SK-N-SH treated with all-trans-retinoic acid at 6 μM for 48 hours (cell line): Measurements from ENCODE around the gene ACBD7.

Experiments
- ATAC-seq: fragments of 200-7000 bp; cut with Tn5 transposase; 3 replicates; pipeline ENCODE4 v1.9.1; 2020; ENCODE audit warnings: mild to moderate bottlenecking, moderate library complexity
- ARNTL ChIP-seq: fragments of 450-650 bp; formaldehyde crosslinking; IDR thresholded peaks from 2 replicates; pipeline ENCODE4 v1.5.0; 2020; ENCODE audit warnings: low read depth, mild to moderate bottlenecking, moderate library complexity, borderline replicate concordance
- CSDC2 ChIP-seq: fragments of 250-450 bp; sonication (Bioruptor Pico); IDR thresholded peaks from 2 replicates; pipeline ENCODE4 v1.5.0; 2020; ENCODE audit warnings: mild to moderate bottlenecking, moderate library complexity
- ESRRG ChIP-seq: fragments of 250-450 bp; sonication (Bioruptor Pico); IDR thresholded peaks from 2 replicates; pipeline ENCODE4 v1.6.1; 2021; ENCODE audit warnings: mild to moderate bottlenecking
- ISL1 ChIP-seq: fragments of 250-450 bp; sonication (Bioruptor Pico); IDR thresholded peaks from 2 replicates; pipeline ENCODE4 v2.1.2; 2022; ENCODE audit warnings: mild to moderate bottlenecking, moderate library complexity
- OSR1 ChIP-seq: fragments of 250-450 bp; sonication (Bioruptor Pico); IDR thresholded peaks from 2 replicates; pipeline ENCODE4 v1.8.0; 2022; ENCODE audit warnings: moderate library complexity, mild to moderate bottlenecking, inconsistent platforms
- POU6F1 ChIP-seq: fragments of 250-450 bp; sonication (Bioruptor Pico); IDR thresholded peaks from 2 replicates; pipeline ENCODE4 v1.8.0; 2021; ENCODE audit warnings: low read depth, mild to moderate bottlenecking, moderate library complexity, borderline replicate concordance
- PPARA ChIP-seq: fragments of 250-450 bp; sonication (Bioruptor Pico); IDR thresholded peaks from 2 replicates; pipeline ENCODE4 v1.5.0; 2020; ENCODE audit warnings: mild to moderate bottlenecking, borderline replicate concordance
- RARB ChIP-seq: fragments of 250-450 bp; sonication (Bioruptor Pico); IDR thresholded peaks from 2 replicates; pipeline ENCODE4 v1.8.0; 2021; ENCODE audit warnings: mild to moderate bottlenecking, moderate library complexity
- SNAI2 ChIP-seq: fragments of 250-450 bp; sonication (Bioruptor Pico); IDR thresholded peaks from 2 replicates; pipeline ENCODE4 v1.5.0; 2020; ENCODE audit warnings: mild to moderate bottlenecking, moderate library complexity
- TCF4 ChIP-seq: fragments of 250-450 bp; sonication (Bioruptor Pico); IDR thresholded peaks from 2 replicates; pipeline ENCODE4 v1.8.0; 2021; ENCODE audit warnings: mild to moderate bottlenecking, moderate library complexity, borderline replicate concordance
- TOX ChIP-seq: fragments of 250-450 bp; sonication (Bioruptor Pico); IDR thresholded peaks from 2 replicates; pipeline ENCODE4 v1.8.0; 2021; ENCODE audit warnings: mild to moderate bottlenecking, moderate library complexity, borderline replicate concordance
- ZC3H10 ChIP-seq: fragments of 250-450 bp; sonication (Bioruptor Pico); IDR thresholded peaks from 2 replicates; pipeline ENCODE4 v1.5.1; 2021; ENCODE audit warnings: mild to moderate bottlenecking, moderate library complexity
- ZFP3 ChIP-seq: fragments of 250-450 bp; sonication (Bioruptor Pico); IDR thresholded peaks from 2 replicates; pipeline ENCODE4 v1.5.0; 2020; ENCODE audit warnings: mild to moderate bottlenecking, moderate library complexity
- ZNF565 ChIP-seq: fragments of 450-650 bp; formaldehyde crosslinking; conservative IDR thresholded peaks from 2 replicates; pipeline ENCODE4 v1.5.0; 2020; ENCODE audit warnings: low read depth, mild to moderate bottlenecking, moderate library complexity
- ZNF70 ChIP-seq: fragments of 450-650 bp; formaldehyde crosslinking; IDR thresholded peaks from 2 replicates; pipeline ENCODE4 v1.5.0; 2020; ENCODE audit warnings: mild to moderate bottlenecking, moderate library complexity
- ZNF8 ChIP-seq: fragments of 450-650 bp; formaldehyde crosslinking; IDR thresholded peaks from 2 replicates; pipeline ENCODE4 v1.5.0; 2020; ENCODE audit warnings: mild to moderate bottlenecking, moderate library complexity
- TF ChIP-seq, protein P1 (sequence below): fragments of 250-450 bp; sonication (Bioruptor Pico); IDR thresholded peaks from 2 replicates; pipeline ENCODE4 v1.5.1; 2021; ENCODE audit warnings: mild to moderate bottlenecking, moderate library complexity
- TF ChIP-seq, protein P2 (sequence below): fragments of 250-450 bp; sonication (Bioruptor Pico); IDR thresholded peaks from 2 replicates; pipeline ENCODE4 v1.8.0; 2020; ENCODE audit warnings: mild to moderate bottlenecking, moderate library complexity, borderline replicate concordance
- TF ChIP-seq, protein P3 (sequence below): fragments of 250-450 bp; sonication (Bioruptor Pico); IDR thresholded peaks from 2 replicates; pipeline ENCODE4 v1.5.1; 2020; ENCODE audit warnings: low read depth, mild to moderate bottlenecking, moderate library complexity

The ACBD7 gene

GRCh38 chr10:15067154-15067553 lies 21.4 kb downstream of the ACBD7 start:
- TF ChIP-seq TOX (CRISPR knock-in tag): no peak
- TF ChIP-seq ZC3H10 (CRISPR knock-in tag): no peak
- TF ChIP-seq, protein P1, sequence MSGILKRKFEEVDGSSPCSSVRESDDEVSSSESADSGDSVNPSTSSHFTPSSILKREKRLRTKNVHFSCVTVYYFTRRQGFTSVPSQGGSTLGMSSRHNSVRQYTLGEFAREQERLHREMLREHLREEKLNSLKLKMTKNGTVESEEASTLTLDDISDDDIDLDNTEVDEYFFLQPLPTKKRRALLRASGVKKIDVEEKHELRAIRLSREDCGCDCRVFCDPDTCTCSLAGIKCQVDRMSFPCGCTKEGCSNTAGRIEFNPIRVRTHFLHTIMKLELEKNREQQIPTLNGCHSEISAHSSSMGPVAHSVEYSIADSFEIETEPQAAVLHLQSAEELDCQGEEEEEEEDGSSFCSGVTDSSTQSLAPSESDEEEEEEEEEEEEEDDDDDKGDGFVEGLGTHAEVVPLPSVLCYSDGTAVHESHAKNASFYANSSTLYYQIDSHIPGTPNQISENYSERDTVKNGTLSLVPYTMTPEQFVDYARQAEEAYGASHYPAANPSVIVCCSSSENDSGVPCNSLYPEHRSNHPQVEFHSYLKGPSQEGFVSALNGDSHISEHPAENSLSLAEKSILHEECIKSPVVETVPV (CRISPR knock-in tag): no peak
- no peak for TF ChIP-seq ESRRG (CRISPR knock-in tag)
- TF ChIP-seq OSR1 (CRISPR knock-in tag): no peak
- no peak for TF ChIP-seq ARNTL
- no peak for TF ChIP-seq CSDC2 (CRISPR knock-in tag)
- no peak for TF ChIP-seq TCF4 (CRISPR knock-in tag)
- TF ChIP-seq, protein P2, sequence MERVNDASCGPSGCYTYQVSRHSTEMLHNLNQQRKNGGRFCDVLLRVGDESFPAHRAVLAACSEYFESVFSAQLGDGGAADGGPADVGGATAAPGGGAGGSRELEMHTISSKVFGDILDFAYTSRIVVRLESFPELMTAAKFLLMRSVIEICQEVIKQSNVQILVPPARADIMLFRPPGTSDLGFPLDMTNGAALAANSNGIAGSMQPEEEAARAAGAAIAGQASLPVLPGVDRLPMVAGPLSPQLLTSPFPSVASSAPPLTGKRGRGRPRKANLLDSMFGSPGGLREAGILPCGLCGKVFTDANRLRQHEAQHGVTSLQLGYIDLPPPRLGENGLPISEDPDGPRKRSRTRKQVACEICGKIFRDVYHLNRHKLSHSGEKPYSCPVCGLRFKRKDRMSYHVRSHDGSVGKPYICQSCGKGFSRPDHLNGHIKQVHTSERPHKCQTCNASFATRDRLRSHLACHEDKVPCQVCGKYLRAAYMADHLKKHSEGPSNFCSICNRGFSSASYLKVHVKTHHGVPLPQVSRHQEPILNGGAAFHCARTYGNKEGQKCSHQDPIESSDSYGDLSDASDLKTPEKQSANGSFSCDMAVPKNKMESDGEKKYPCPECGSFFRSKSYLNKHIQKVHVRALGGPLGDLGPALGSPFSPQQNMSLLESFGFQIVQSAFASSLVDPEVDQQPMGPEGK (CRISPR knock-in tag): no peak
- no peak for TF ChIP-seq ZNF8
- no peak for TF ChIP-seq ISL1
- no peak for TF ChIP-seq SNAI2 (CRISPR knock-in tag)
- TF ChIP-seq ZNF565 (CRISPR knock-in tag): no peak
- no peak for TF ChIP-seq POU6F1
- TF ChIP-seq PPARA (CRISPR knock-in tag): no peak
- ATAC-seq: no peak

- TF ChIP-seq TOX (CRISPR knock-in tag) (no peak), ZNF70 (CRISPR knock-in tag) (no peak), RARB (no peak)
- TF ChIP-seq, protein P1 (CRISPR knock-in tag): no peak
- ATAC-seq: no peak
Measured at GRCh38 chr10:15060638-15061037, 27.9 kb downstream of the ACBD7 start.

- TF ChIP-seq ZC3H10 (CRISPR knock-in tag) (no peak), ARNTL (no peak), ZFP3 (CRISPR knock-in tag) (no peak), CSDC2 (CRISPR knock-in tag) (no peak), RARB (no peak), OSR1 (CRISPR knock-in tag) (no peak), SNAI2 (CRISPR knock-in tag) (no peak), ZNF8 (no peak)
- TF ChIP-seq, protein P3, sequence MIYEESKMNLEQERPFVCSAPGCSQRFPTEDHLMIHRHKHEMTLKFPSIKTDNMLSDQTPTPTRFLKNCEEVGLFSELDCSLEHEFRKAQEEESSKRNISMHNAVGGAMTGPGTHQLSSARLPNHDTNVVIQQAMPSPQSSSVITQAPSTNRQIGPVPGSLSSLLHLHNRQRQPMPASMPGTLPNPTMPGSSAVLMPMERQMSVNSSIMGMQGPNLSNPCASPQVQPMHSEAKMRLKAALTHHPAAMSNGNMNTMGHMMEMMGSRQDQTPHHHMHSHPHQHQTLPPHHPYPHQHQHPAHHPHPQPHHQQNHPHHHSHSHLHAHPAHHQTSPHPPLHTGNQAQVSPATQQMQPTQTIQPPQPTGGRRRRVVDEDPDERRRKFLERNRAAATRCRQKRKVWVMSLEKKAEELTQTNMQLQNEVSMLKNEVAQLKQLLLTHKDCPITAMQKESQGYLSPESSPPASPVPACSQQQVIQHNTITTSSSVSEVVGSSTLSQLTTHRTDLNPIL (CRISPR knock-in tag): no peak
- no peak for ATAC-seq
Measured at GRCh38 chr10:15059914-15060313, 28.7 kb downstream of the ACBD7 start.

- TF ChIP-seq, protein P2 (CRISPR knock-in tag): no peak
- ATAC-seq: no peak
Measured at GRCh38 chr10:15058689-15059088, 29.9 kb downstream of the ACBD7 start.
